Nephron (organoid): ENCODE measurements around the gene EEF1A1.
A peak's percentile ranks its signal among the peaks of the same experiment; 100 is the strongest.
"Not testable (repeated sequence)": the region's sequence is repeated elsewhere in the genome, so short reads cannot be mapped to it uniquely, and the experiment has no call there.

Experiments used
- H3K27ac Mint-ChIP-seq, 3 experiments: 2 replicates each; pipeline ENCODE4 v1.8.0; 2020; ENCODE audit warnings: mixed read lengths in 3 of 3, mild to moderate bottlenecking in 2 of 3, moderate library complexity in 1 of 3
- H3K27me3 Mint-ChIP-seq: 2 replicates; pipeline ENCODE4 v1.8.0; 2021; ENCODE audit warnings: low read depth, mild to moderate bottlenecking, moderate library complexity, mixed read lengths
- H3K36me3 Mint-ChIP-seq: 2 replicates; pipeline ENCODE4 v1.8.0; 2020; ENCODE audit warnings: low read depth, mixed read lengths
- H3K4me1 Mint-ChIP-seq: 2 replicates; pipeline ENCODE4 v1.8.0; 2020; ENCODE audit warnings: mixed read lengths
- H3K4me3 Mint-ChIP-seq, 3 experiments: 2 replicates each; pipeline ENCODE4 v1.8.0; 2020; ENCODE audit warnings: mild to moderate bottlenecking in 3 of 3, mixed read lengths in 3 of 3, moderate library complexity in 2 of 3
- H3K9me3 Mint-ChIP-seq: 2 replicates; pipeline ENCODE4 v1.8.0; 2020; ENCODE audit warnings: mixed read lengths
- CTCF ChIP-seq, 3 experiments: fragments of 200-600 bp; sonication (generic); IDR thresholded peaks; one replicate each; pipeline ENCODE4 v1.5.0; 2021; ENCODE audit warnings: antibody characterized with exemption in 3 of 3; ENCODE audit not compliant: unreplicated experiment in 3 of 3

EEF1A1 gene

DNA sequence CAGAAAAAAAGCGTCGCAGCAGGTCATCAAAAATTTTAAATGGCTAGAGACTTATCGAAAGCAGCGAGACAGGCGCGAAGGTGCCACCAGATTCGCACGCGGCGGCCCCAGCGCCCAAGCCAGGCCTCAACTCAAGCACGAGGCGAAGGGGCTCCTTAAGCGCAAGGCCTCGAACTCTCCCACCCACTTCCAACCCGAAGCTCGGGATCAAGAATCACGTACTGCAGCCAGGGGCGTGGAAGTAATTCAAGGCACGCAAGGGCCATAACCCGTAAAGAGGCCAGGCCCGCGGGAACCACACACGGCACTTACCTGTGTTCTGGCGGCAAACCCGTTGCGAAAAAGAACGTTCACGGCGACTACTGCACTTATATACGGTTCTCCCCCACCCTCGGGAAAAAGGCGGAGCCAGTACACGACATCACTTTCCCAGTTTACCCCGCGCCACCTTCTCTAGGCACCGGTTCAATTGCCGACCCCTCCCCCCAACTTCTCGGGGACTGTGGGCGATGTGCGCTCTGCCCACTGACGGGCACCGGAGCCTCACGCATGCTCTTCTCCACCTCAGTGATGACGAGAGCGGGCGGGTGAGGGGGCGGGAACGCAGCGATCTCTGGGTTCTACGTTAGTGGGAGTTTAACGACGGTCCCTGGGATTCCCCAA is at the start of gene EEF1A1:
TSS of gene EEF1A1 (minus strand) at position 345 of the 663 bp plus-strand sequence. CDS start 1,006 bp downstream, outside the sequence.
- no peaks in the 10 kb centered on the region for H3K9me3 Mint-ChIP-seq
- peaks cover 50% of the 10 kb centered on the region for H3K36me3 Mint-ChIP-seq
- no peaks in the 10 kb centered on the region for H3K27me3 Mint-ChIP-seq
- H3K27ac Mint-ChIP-seq, result peak within 1 kb of the TSS; percentile 97 to 99 (median 99)
- H3K4me1 Mint-ChIP-seq, result peaks cover 34% of the 10 kb centered on the region
- H3K4me3 Mint-ChIP-seq, result peak within 1 kb of the TSS; percentile 93 to 99 (median 93)
- TF ChIP-seq CTCF (IDR thresholded peaks at IDR 0.05; ENCODE audit: unreplicated experiment in 3 of 3), result no peak

DNA sequence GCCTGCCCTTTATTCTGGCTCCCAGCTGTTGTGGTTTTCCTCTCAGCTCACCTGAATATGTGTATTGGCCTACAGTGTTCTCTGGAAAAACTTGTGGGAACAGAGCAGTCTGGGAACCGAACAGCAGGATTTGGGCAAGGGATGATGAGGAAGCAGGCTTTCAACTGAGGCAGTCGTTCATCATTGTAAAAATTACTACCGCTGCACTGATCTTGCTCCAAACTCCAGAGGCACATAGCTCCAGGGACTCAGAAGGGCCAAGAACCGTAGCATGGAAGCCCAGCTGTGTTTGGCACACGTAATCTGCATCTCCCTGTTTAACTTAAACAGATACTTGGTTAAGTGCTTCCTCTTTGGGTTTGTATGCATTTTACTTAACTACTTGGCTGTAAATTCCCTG is 48.3 kb upstream of the EEF1A1 start:
- no peak overlapping the region for H3K4me3 Mint-ChIP-seq
- no peaks in the 10 kb centered on the region for H3K9me3 Mint-ChIP-seq
- TF ChIP-seq CTCF (IDR thresholded peaks at IDR 0.05; ENCODE audit: unreplicated experiment in 3 of 3), result no peak
- H3K4me1 Mint-ChIP-seq, result peaks cover 8% of the 10 kb centered on the region
- no peaks in the 10 kb centered on the region for H3K36me3 Mint-ChIP-seq
- peaks cover 12% of the 10 kb centered on the region for H3K27me3 Mint-ChIP-seq
- H3K27ac Mint-ChIP-seq, result peak overlapping the region in 1 of 3 experiments; percentile 37

- H3K27me3 Mint-ChIP-seq, result peaks cover 12% of the 10 kb centered on the region
- H3K4me1 Mint-ChIP-seq, result peaks cover 8% of the 10 kb centered on the region
These were observed 46.2 kb upstream of the EEF1A1 start for GRCh38 chr6:73566954-73567591.

GRCh38 chr6:73566486-73566871 is 45.6 kb upstream of the EEF1A1 start:
- not testable (repeated sequence) for H3K4me1 Mint-ChIP-seq, H3K36me3 Mint-ChIP-seq, H3K4me3 Mint-ChIP-seq, H3K9me3 Mint-ChIP-seq, H3K27me3 Mint-ChIP-seq
- peak overlapping the region in 1 of 3 experiments; percentile 63 for H3K27ac Mint-ChIP-seq

More at GRCh38 chr6:73566954-73567591, 46.2 kb upstream of the EEF1A1 start:
- H3K27ac Mint-ChIP-seq, result peak overlapping the region in 2 of 3 experiments; percentile 17 to 21
- no peak overlapping the region for H3K4me3 Mint-ChIP-seq
- H3K9me3 Mint-ChIP-seq, result no peaks in the 10 kb centered on the region
- TF ChIP-seq CTCF (IDR thresholded peaks at IDR 0.05; ENCODE audit: unreplicated experiment in 3 of 3), result no peak
- H3K36me3 Mint-ChIP-seq, result no peaks in the 10 kb centered on the region

- Mint-ChIP-seq H3K9me3 (no peaks in the 10 kb centered on the region), H3K4me1 (peaks cover under 1% of the 10 kb centered on the region), H3K27ac (peak overlapping the region in 2 of 3 experiments; percentile 62 to 63), H3K36me3 (no peaks in the 10 kb centered on the region), H3K27me3 (peaks cover 4% of the 10 kb centered on the region), H3K4me3 (no peak overlapping the region)
- no peak for TF ChIP-seq CTCF (IDR thresholded peaks at IDR 0.05; ENCODE audit: unreplicated experiment in 3 of 3)
These were observed 45.1 kb upstream of the EEF1A1 start for GRCh38 chr6:73565767-73566485.

- H3K27me3 Mint-ChIP-seq, result peaks cover 4% of the 10 kb centered on the region
- no peaks in the 10 kb centered on the region for H3K9me3 Mint-ChIP-seq
- H3K36me3 Mint-ChIP-seq, result no peaks in the 10 kb centered on the region
- H3K27ac Mint-ChIP-seq, result no peak overlapping the region
- no peak for TF ChIP-seq CTCF (IDR thresholded peaks at IDR 0.05; ENCODE audit: unreplicated experiment in 3 of 3)
- H3K4me3 Mint-ChIP-seq, result no peak overlapping the region
- H3K4me1 Mint-ChIP-seq, result no peaks in the 10 kb centered on the region
These were observed 43.9 kb upstream of the EEF1A1 start for GRCh38 chr6:73564578-73565345.
